Neural cell (in vitro differentiated cells): ENCODE results near the gene ZNF334. TPM values are rescaled to one million over a fixed set of nuclear protein-coding genes. Genes with fewer than 3 reads are reported as not detected.

Experiments used
- H2AFZ ChIP-seq: fragments of 200-600, 300-800 bp; sonication (generic), shearing (Covaris generic); 2 replicates; pipeline ENCODE4 v1.6.0; 2014; ENCODE audit warnings: low read depth, mild to moderate bottlenecking, antibody characterized with exemption, low read length, moderate library complexity
- H3F3A ChIP-seq: fragments of 200-600 bp; shearing (Covaris generic); 2 replicates; pipeline ENCODE4 v1.6.1; 2016; ENCODE audit warnings: mild to moderate bottlenecking, moderate library complexity, mixed read lengths, antibody characterized with exemption, low read length; ENCODE audit not compliant: insufficient read depth, poor library complexity, severe bottlenecking
- H3K27ac ChIP-seq: fragments of 200-600, 300-800 bp; sonication (generic), shearing (Covaris generic); 2 replicates; pipeline ENCODE4 v1.5.1; 2014; ENCODE audit warnings: mild to moderate bottlenecking, low read length, moderate library complexity
- H3K27me3 ChIP-seq: fragments of 300-800, 200-600 bp; sonication (generic), shearing (Covaris generic); 2 replicates; pipeline ENCODE4 v1.6.0; 2014; ENCODE audit warnings: mild to moderate bottlenecking, low read depth, low read length, moderate library complexity; ENCODE audit not compliant: insufficient read depth
- H3K36me3 ChIP-seq: fragments of 300-800, 200-600 bp; sonication (generic), shearing (Covaris generic); 2 replicates; pipeline ENCODE4 v1.5.1; 2014; ENCODE audit warnings: mild to moderate bottlenecking, antibody characterized with exemption, low read length, moderate library complexity; ENCODE audit not compliant: insufficient read depth
- H3K4me2 ChIP-seq: fragments of 300-800, 200-600 bp; sonication (generic), shearing (Covaris generic); 2 replicates; pipeline ENCODE4 v1.6.0; 2014; ENCODE audit warnings: mild to moderate bottlenecking, low read length
- H3K4me3 ChIP-seq: fragments of 300-800, 200-600 bp; sonication (generic), shearing (Covaris generic); 2 replicates; pipeline ENCODE4 v1.5.1; 2014; ENCODE audit warnings: mild to moderate bottlenecking, low read length, moderate library complexity
- H3K79me2 ChIP-seq: fragments of 200-600 bp; shearing (Covaris generic); replicated peaks from 2 replicates; pipeline ENCODE4 v1.6.0; 2014; ENCODE audit warnings: mild to moderate bottlenecking, low read length, moderate library complexity; ENCODE audit not compliant: insufficient read depth
- H3K9ac ChIP-seq: fragments of 300-800, 200-600 bp; sonication (generic), shearing (Covaris generic); 2 replicates; pipeline ENCODE4 v1.6.1; 2016; ENCODE audit warnings: mild to moderate bottlenecking, low read length, mixed read lengths
- H3K9me2 ChIP-seq: fragments of 200-600 bp; shearing (Covaris generic); 2 replicates; pipeline ENCODE4 v1.6.1; 2016; ENCODE audit warnings: mild to moderate bottlenecking, low read length, mixed read lengths; ENCODE audit not compliant: insufficient read depth
- H3K9me3 ChIP-seq: fragments of 200-600, 300-800 bp; sonication (generic), shearing (Covaris generic); 2 replicates; pipeline ENCODE4 v1.6.1; 2016; ENCODE audit warnings: mild to moderate bottlenecking, mixed run types, low read length, moderate library complexity, mixed read lengths
- H4K20me1 ChIP-seq: fragments of 200-600 bp; shearing (Covaris generic); 2 replicates; pipeline ENCODE4 v1.6.1; 2016; ENCODE audit warnings: mild to moderate bottlenecking, mixed run types; ENCODE audit not compliant: insufficient read depth
- EP300 ChIP-seq: fragments of 450-650 bp; conservative IDR thresholded peaks from 2 replicates; pipeline ENCODE4 v1.6.1; 2014; ENCODE audit warnings: antibody characterized with exemption, mild to moderate bottlenecking, moderate library complexity; ENCODE audit not compliant: poor library complexity, severe bottlenecking
- EZH2 ChIP-seq: fragments of 200-600, 300-800 bp; shearing (Covaris generic), sonication (generic); IDR thresholded peaks from 2 replicates; pipeline ENCODE4 v1.6.1; 2014; ENCODE audit warnings: antibody characterized with exemption, low read length, borderline replicate concordance, mild to moderate bottlenecking; ENCODE audit not compliant: insufficient read depth, poor library complexity, severe bottlenecking
- MXI1 ChIP-seq: fragments of 450-650 bp; conservative IDR thresholded peaks from 2 replicates; pipeline ENCODE4 v1.6.1; 2014; ENCODE audit warnings: antibody characterized with exemption, mild to moderate bottlenecking; ENCODE audit not compliant: poor library complexity, severe bottlenecking
- POLR2AphosphoS5 ChIP-seq: IDR thresholded peaks from 2 replicates; pipeline ENCODE4 v1.6.1; 2012
- RAD21 ChIP-seq: fragments of 450-650 bp; conservative IDR thresholded peaks from 2 replicates; pipeline ENCODE4 v1.6.1; 2014; ENCODE audit warnings: antibody characterized with exemption, mild to moderate bottlenecking, moderate library complexity
- REST ChIP-seq: IDR thresholded peaks from 2 replicates; pipeline ENCODE4 v1.6.1; 2012; ENCODE audit warnings: borderline replicate concordance
- SMC3 ChIP-seq: fragments of 450-650 bp; conservative IDR thresholded peaks from 2 replicates; pipeline ENCODE4 v1.6.1; 2014; ENCODE audit warnings: antibody characterized with exemption, mild to moderate bottlenecking, moderate library complexity; ENCODE audit not compliant: poor library complexity
- TAF1 ChIP-seq: IDR thresholded peaks from 2 replicates; pipeline ENCODE4 v1.6.1; 2012; ENCODE audit warnings: low read depth
- polyA plus RNA-seq: library from polyadenylated mRNA; depleted of rRNA; stranded (reverse); fragments of >200 nt; gene quantifications from 2 replicates; pipeline ENCODE4 v1.2.3, GENCODE V29; 2014
- TF ChIP-seq, protein P1 (sequence below): fragments of 450-650 bp; IDR thresholded peaks from 2 replicates; pipeline ENCODE4 v1.5.1; 2014; ENCODE audit warnings: antibody characterized with exemption, mild to moderate bottlenecking, moderate library complexity; ENCODE audit not compliant: poor library complexity, severe bottlenecking

ZNF334 gene
- polyA plus RNA-seq, 1 donor from 2014 or later = 41.5 TPM

DNA sequence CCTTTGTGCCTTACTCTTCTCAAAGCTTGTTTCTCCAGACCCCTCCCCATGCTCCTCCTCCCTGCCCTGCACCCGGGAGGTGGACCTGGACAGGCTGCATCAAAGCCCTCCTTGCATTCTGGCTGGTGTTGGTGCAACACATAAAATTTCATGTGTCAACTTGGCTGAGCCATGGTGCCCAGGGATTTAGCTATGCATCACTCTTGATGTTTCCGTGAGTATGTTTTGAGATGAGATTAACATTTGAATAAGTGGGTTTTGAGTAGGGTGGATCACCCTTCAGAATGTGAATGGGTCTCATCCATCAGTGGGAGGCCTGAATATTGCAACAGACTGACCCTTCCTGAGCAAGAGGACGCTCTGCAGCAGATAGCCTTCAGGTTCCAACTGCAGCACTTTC lies 41.5 kb upstream of the ZNF334 start:
- Histone ChIP-seq H2AFZ (no peak overlapping the region), H3K4me2 (no peak overlapping the region), H3K9ac (no peak overlapping the region), H3K79me2 (no peaks in the 10 kb centered on the region), H3K27ac (no peak overlapping the region), H3K4me3 (no peak overlapping the region), H3K27me3 (no peaks in the 10 kb centered on the region), H3K9me3 (no peaks in the 10 kb centered on the region), H4K20me1 (no peaks in the 10 kb centered on the region), H3K9me2 (no peaks in the 10 kb centered on the region), H3F3A (no peaks in the 10 kb centered on the region), H3K36me3 (no peaks in the 10 kb centered on the region)
- TF ChIP-seq EP300 = no peak
- no peak for TF ChIP-seq SMC3
- TF ChIP-seq MXI1 = no peak
- TF ChIP-seq REST = no peak
- no peak for TF ChIP-seq POLR2AphosphoS5
- no peak for TF ChIP-seq RAD21
- TF ChIP-seq, protein P1, sequence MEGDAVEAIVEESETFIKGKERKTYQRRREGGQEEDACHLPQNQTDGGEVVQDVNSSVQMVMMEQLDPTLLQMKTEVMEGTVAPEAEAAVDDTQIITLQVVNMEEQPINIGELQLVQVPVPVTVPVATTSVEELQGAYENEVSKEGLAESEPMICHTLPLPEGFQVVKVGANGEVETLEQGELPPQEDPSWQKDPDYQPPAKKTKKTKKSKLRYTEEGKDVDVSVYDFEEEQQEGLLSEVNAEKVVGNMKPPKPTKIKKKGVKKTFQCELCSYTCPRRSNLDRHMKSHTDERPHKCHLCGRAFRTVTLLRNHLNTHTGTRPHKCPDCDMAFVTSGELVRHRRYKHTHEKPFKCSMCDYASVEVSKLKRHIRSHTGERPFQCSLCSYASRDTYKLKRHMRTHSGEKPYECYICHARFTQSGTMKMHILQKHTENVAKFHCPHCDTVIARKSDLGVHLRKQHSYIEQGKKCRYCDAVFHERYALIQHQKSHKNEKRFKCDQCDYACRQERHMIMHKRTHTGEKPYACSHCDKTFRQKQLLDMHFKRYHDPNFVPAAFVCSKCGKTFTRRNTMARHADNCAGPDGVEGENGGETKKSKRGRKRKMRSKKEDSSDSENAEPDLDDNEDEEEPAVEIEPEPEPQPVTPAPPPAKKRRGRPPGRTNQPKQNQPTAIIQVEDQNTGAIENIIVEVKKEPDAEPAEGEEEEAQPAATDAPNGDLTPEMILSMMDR = no peak
- no peak for TF ChIP-seq TAF1
- no peak for TF ChIP-seq EZH2

GRCh38 chr20:46553926-46554325 lies 40.6 kb upstream of the ZNF334 start:
- Histone ChIP-seq H3K9me2 (no peaks in the 10 kb centered on the region), H3K27ac (no peak overlapping the region), H3K36me3 (no peaks in the 10 kb centered on the region), H4K20me1 (no peaks in the 10 kb centered on the region), H3K4me3 (no peak overlapping the region), H3K27me3 (no peaks in the 10 kb centered on the region), H3K9me3 (no peaks in the 10 kb centered on the region), H3K79me2 (no peaks in the 10 kb centered on the region), H2AFZ (no peak overlapping the region), H3K9ac (no peak overlapping the region), H3F3A (no peaks in the 10 kb centered on the region), H3K4me2 (no peak overlapping the region)
- TF ChIP-seq MXI1 (no peak), SMC3 (no peak), TAF1 (no peak), RAD21 (no peak), EZH2 (no peak)
